ENCODE results near the gene RAD52.
"Not testable (repeated sequence)": the region's sequence is repeated elsewhere in the genome, so short reads cannot be mapped to it uniquely, and the experiment has no call there.

The RAD52 gene

DNA sequence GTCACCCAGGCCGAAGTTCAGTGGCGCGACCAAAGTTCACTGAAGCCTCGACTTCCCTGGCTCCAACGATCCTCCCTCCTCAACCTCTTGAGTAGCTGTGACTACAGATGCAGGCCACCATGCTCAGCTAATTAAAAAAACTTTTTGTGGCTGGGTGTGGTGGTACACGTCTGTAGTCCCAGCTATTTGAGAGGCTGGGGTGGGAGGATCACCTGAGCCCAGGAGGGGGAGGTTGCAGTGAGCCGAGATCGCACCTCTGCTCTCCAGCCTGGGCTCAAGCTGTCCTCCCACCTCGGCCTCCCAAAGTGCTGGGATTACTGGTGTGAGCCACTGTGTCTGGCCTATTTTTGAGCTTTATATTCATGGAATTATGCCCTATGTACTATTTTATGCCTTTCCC is 18.1 kb upstream of the RAD52 start:
- no peak for DNase-seq (ENCODE audit: low read depth in 2 of 2)

- DNase-seq (ENCODE audit: low read depth in 2 of 2) = no peak
Observed at GRCh38 chr12:966724-967123, 17.2 kb upstream of the RAD52 start.

- no peak for DNase-seq (ENCODE audit: low read depth in 2 of 2)
Observed at GRCh38 chr12:958588-959123, 9.2 kb upstream of the RAD52 start.

- no peak for DNase-seq (ENCODE audit: low read depth in 2 of 2)
Observed at GRCh38 chr12:955939-956338, 6.4 kb upstream of the RAD52 start.

DNA sequence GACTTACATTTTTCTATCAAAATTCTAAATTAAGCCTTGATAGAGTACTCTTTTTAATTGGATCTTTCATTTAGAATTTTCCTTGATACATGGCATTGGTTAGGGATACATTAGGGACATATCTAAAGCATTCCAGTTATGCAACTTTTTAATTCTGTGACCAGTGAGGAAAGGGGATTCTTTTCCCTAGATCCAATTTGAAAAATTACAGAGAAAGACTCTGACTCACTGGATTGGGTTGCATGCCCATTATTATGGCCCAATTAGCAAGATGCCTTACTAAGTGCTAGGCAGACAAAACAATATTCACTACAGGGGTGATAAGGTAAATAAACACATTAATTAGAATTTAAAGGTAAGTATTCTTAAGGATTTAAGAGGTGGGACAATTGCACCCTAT is 5.2 kb upstream of the RAD52 start:
- no peak for DNase-seq (ENCODE audit: low read depth in 2 of 2)

DNA sequence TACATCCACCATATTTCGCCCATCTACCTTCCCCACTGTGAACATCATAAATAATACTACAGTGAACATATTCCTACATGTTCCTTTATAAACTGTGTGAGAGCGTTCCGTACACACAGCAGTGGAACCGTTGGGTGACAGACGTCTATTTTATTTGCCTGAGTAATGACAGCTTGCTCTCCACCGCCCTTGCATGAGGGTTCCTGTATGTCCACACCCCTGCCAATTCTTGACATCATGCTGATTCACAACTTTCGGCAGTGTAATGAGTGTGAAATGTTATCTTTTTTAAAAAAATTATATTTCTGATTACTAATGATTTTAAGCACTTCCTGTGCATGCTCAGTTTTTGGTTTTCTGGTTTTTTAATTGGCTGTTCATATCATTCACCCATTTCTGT is 4.3 kb upstream of the RAD52 start:
- no peak for DNase-seq (ENCODE audit: low read depth in 2 of 2)

GRCh38 chr12:951176-951575 is 1.7 kb upstream of the RAD52 start:
- DNase-seq (ENCODE audit: low read depth in 2 of 2) = no peak

GRCh38 chr12:948238-948637 is 1.3 kb downstream of the RAD52 start:
- no peak for DNase-seq (ENCODE audit: low read depth in 2 of 2)

DNA sequence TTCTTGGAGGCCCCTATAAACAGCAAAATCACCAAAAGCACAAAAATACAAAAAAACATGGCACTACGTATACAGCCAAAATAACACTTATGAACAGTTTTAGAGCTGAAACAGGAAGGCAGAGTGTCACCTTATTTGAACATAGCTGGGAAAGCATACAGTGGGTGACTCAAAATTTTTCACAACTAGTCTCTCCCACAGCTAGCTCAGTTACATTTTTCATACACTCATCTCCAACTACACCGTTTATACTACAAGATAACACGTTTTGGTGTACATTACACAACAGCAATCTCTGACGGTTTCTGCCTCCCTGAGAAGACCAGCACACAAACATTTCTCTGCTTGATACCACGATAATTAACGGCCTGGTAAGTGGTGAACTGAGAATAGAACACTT is 2.9 kb downstream of the RAD52 start:
- no peak for DNase-seq (ENCODE audit: low read depth in 2 of 2)

DNA sequence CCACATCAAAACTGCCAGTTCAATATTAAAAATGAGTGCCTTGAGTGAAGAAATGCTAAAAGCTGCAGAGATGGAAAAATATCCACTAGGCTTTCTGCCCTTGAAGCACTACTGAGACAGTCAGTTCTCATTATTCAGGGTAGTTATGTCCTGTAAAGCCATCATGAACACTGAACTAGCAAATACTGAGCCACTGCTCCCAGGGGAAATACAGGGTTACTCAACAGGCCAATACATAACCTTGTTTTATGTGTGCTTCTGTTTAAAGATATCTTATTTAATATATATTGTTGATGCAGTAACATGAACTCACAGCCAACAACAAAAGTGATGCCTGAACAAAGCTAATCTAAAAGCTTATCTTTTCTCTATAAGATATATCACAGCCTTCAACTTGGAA is 3.3 kb downstream of the RAD52 start:
- no peak for DNase-seq (ENCODE audit: low read depth in 2 of 2)

GRCh38 chr12:944211-944610 is 5.3 kb downstream of the RAD52 start:
- no peak for DNase-seq (ENCODE audit: low read depth in 2 of 2)

DNA sequence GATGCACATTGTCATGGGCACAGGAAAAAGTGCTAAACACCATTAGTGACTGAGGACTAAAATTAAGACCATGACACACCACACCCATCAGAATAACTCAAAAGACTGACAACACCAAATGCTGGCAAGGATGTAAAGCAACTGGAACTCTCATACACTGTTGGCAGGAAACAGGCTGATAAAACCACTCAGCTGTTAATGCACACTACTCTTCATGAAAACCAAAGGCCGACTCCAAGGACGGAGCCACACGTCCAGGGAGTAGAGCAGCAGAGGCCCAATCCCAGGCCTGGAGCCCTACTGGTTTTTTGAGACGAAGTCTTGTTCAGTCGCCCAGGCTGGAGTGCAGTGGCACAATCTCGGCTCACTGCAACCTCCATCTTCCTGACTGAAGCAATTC is 6.4 kb downstream of the RAD52 start:
- no peak for DNase-seq (ENCODE audit: low read depth in 2 of 2)

DNA sequence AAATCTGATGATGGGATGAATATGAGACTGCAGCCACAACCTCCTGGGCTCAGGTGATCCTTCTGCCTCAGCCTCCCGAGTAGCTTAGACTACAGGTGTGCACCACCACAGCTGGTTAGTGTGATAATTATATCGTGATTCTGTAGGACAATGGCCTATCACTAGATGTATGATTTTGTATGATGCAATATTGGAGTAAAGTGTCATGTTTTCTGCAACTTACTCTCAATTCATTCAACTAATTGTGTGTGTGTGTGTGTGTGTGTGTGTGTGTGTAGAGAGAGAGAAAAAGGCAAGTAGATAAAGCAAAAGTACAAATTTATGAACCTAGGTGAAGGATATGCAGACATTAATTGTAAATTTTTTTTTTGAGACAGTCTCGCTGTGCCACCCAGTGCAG is 10.7 kb downstream of the RAD52 start:
- DNase-seq (ENCODE audit: low read depth in 2 of 2) = no peak

GRCh38 chr12:936377-937345 is 12.8 kb downstream of the RAD52 start:
- no peak for DNase-seq (ENCODE audit: low read depth in 2 of 2)

GRCh38 chr12:935891-936290 is 13.6 kb downstream of the RAD52 start:
- not testable (repeated sequence) for DNase-seq (ENCODE audit: low read depth in 2 of 2)

- no peak for DNase-seq (ENCODE audit: low read depth in 2 of 2)
Observed at GRCh38 chr12:931591-931990, 17.9 kb downstream of the RAD52 start.

- no peak for DNase-seq (ENCODE audit: low read depth in 2 of 2)
Observed at GRCh38 chr12:931060-931459, 18.4 kb downstream of the RAD52 start.

DNA sequence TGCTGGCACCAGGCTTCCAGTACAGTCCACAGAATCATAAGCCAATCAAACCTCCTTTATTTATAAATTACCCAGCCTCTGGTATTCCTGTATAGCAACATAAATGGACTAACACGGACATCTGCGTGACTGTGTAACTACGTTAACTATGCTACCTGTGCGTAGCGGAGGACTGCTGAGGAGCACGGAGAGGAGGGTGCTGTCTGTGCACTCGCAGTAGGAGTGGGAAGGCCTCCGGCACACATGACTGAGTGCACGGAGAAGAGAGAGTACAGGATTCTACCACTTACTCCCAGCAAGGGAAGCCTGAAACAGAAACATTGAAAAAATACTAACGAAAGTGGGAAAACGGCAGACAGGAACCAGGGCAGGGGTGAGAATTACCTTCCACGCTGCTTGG is 22.9 kb downstream of the RAD52 start:
- no peak for DNase-seq (ENCODE audit: low read depth in 2 of 2)

DNA sequence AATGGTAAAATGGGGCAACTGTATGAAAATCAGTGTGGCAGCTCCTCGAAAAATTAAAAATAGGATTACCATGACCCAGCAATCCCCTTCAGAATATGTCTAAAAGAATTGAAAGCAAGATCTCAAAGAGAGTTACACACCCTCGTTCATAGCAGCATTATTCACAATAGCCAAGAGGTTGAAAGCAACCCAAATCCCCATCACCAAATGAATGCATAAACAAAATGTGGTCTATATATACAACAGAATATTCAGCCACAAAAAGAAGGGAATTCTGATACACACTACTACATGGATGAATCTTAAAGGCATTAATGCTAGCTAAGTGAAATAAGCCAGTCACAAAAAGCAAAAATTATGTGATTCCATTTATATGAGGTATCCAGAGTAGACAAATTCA is 27.2 kb downstream of the RAD52 start:
- DNase-seq (ENCODE audit: low read depth in 2 of 2) = no peak

GRCh38 chr12:920676-921075 is 28.8 kb downstream of the RAD52 start:
- DNase-seq (ENCODE audit: low read depth in 2 of 2) = no peak

- DNase-seq (ENCODE audit: low read depth in 2 of 2) = no peak
Observed at GRCh38 chr12:916712-917445, 32.6 kb downstream of the RAD52 start.

DNA sequence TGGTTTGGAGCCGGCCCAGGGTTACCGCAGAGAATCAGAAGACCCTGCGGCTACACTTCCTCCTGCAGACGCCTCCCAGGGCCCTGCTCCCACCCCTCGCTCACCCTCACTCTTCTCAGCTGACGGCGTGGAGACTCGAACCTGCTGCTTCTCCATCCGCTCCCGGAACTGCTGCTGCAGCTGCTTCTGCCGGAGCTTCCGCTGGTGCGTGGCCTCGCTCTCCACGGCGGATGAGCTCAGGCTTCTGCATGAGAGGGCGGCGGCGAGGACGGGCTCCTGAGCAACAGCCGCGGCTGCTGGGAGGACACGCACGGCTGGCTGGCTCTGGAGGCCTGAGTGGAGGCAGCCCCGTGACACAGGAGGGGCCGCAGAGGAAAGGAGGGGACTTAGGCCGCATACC is 33.3 kb downstream of the RAD52 start:
- no peak for DNase-seq (ENCODE audit: low read depth in 2 of 2)

- no peak for DNase-seq (ENCODE audit: low read depth in 2 of 2)
Observed at GRCh38 chr12:915090-915489, 34.4 kb downstream of the RAD52 start.

Data from stimulated activated CD8-positive, alpha-beta memory T cell treated with anti-CD3 and anti-CD28 coated beads, Interleukin-2, amount 100 ng/mL, for 1 hour (primary cell).